ENCODE data around the gene COLEC12.

DNA sequence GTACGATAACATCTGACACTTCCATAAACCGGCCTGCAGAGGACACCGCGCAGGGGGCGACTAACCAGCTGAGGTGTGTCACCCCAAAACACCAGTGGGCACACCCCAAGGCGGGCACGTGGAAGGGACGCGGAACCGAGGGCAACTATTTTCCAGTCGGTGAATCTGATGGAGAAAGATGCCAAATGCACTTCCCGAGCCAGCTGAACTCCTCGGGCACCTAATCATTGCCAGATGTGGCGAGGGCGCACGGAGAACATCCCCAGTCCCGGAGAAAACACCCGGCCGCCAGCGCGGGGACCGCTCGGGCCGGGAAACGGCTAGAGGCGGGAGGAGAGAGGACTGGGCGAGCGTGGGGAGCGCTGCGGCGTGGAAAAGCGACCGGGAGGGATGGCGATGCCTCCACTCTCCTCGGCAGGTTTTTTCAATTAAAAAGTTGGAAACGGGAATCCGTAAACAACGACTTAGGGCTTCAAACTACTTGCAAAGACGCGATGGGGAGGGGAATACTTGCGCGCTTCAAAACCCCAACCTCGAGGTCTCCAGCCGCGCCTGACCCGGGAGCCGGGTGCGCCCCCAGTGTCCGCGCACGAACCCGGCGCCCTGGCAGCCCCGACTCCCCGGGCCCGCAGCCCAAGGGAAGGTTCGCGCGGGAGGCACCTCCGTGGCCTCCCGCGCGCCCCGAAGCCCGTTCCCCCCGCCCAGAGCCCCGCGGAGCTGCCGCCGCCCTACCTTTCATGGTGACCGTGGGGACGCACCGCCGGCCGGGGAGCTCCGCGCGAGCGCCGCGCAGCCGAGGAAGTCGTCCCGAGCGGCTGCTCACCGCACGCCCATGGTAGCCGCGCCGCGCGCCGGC lies 497 bp downstream of the COLEC12 start:
- TF ChIP-seq POLR2AphosphoS5 (IDR thresholded peaks at IDR 0.05; ENCODE audit: borderline replicate concordance, low read depth, low read length) = no peak
- no peak for TF ChIP-seq EZH2 (IDR thresholded peaks at IDR 0.05)
